KMS-11 (cell line): Measurements from ENCODE around the gene CRK.

Source experiments
- H2AFZ ChIP-seq: fragments of 200-600 bp; sonication (generic); 2 replicates; pipeline ENCODE4 v1.6.1; 2016; ENCODE audit warnings: antibody characterized with exemption, mixed run types, low read depth
- H3K27ac ChIP-seq: fragments of 200-600 bp; sonication (generic); 2 replicates; pipeline ENCODE4 v1.6.1; 2016; ENCODE audit warnings: mild to moderate bottlenecking, mixed run types
- H3K27me3 ChIP-seq: fragments of 200-600 bp; sonication (generic); 2 replicates; pipeline ENCODE4 v1.6.1; 2017; ENCODE audit warnings: mild to moderate bottlenecking, low read depth, mixed run types, moderate library complexity; ENCODE audit not compliant: insufficient read depth
- H3K36me3 ChIP-seq: fragments of 200-600 bp; sonication (generic); 2 replicates; pipeline ENCODE4 v1.6.1; 2017; ENCODE audit warnings: mild to moderate bottlenecking, mixed run types; ENCODE audit not compliant: insufficient read depth
- H3K4me1 ChIP-seq: fragments of 200-600 bp; sonication (generic); 2 replicates; pipeline ENCODE4 v1.6.1; 2016; ENCODE audit warnings: mild to moderate bottlenecking, low read depth, mixed run types; ENCODE audit not compliant: poor library complexity, severe bottlenecking
- H3K4me2 ChIP-seq: fragments of 200-600 bp; sonication (generic); 2 replicates; pipeline ENCODE4 v1.7.0; 2016; ENCODE audit warnings: mild to moderate bottlenecking, mixed run types
- H3K4me3 ChIP-seq: fragments of 200-600 bp; sonication (generic); IDR thresholded peaks from 2 replicates; pipeline ENCODE4 v1.6.1; 2017; ENCODE audit warnings: low read depth, low read length, mixed read lengths; ENCODE audit not compliant: insufficient read depth
- H3K79me2 ChIP-seq: fragments of 200-600 bp; sonication (generic); 2 replicates; pipeline ENCODE4 v1.6.1; 2016; ENCODE audit warnings: low read depth, mixed run types; ENCODE audit not compliant: insufficient read depth
- H3K9ac ChIP-seq: fragments of 200-600 bp; sonication (generic); 2 replicates; pipeline ENCODE4 v1.6.1; 2016; ENCODE audit warnings: mild to moderate bottlenecking, mixed run types
- H4K20me1 ChIP-seq: fragments of 200-600 bp; sonication (generic); 2 replicates; pipeline ENCODE4 v1.6.1; 2016; ENCODE audit warnings: mild to moderate bottlenecking, mixed run types; ENCODE audit not compliant: insufficient read depth
- CTCF ChIP-seq: fragments of 200-600 bp; sonication (generic); conservative IDR thresholded peaks from 2 replicates; pipeline ENCODE4 v1.6.1; 2017; ENCODE audit warnings: low read depth, mild to moderate bottlenecking, antibody characterized with exemption, low read length, moderate library complexity, mixed read lengths

Gene CRK

GRCh38 chr17:1377334-1377733 lies 78.7 kb downstream of the CRK start:
- peaks cover 100% of the 10 kb centered on the region for H3K79me2 ChIP-seq
- H4K20me1 ChIP-seq: peaks cover 70% of the 10 kb centered on the region
- peak overlapping the region; percentile 89 for H3K27ac ChIP-seq
- H3K36me3 ChIP-seq: no peaks in the 10 kb centered on the region; the same call in 1 of the 2 replicates
- no peaks in the 10 kb centered on the region for H3K27me3 ChIP-seq
- H3K4me2 ChIP-seq: peak overlapping the region; percentile 88
- H3K9ac ChIP-seq: peak overlapping the region; percentile 43; the same call in 1 of the 2 replicates
- no peak for TF ChIP-seq CTCF
- no peak overlapping the region for H2AFZ ChIP-seq
- H3K4me3 ChIP-seq: no peak overlapping the region
- peaks cover 97% of the 10 kb centered on the region for H3K4me1 ChIP-seq

- no peak overlapping the region for H3K4me3 ChIP-seq
- H4K20me1 ChIP-seq: peaks cover 73% of the 10 kb centered on the region
- peaks cover 100% of the 10 kb centered on the region for H3K4me1 ChIP-seq
- H3K36me3 ChIP-seq: no peaks in the 10 kb centered on the region; the same call in 1 of the 2 replicates
- H3K4me2 ChIP-seq: peak overlapping the region; percentile 88
- peaks cover 100% of the 10 kb centered on the region for H3K79me2 ChIP-seq
- no peak for TF ChIP-seq CTCF
- H3K27me3 ChIP-seq: no peaks in the 10 kb centered on the region
- H3K9ac ChIP-seq: peak overlapping the region; percentile 43; the same call in 1 of the 2 replicates
- no peak overlapping the region for H2AFZ ChIP-seq
- peak overlapping the region; percentile 89 for H3K27ac ChIP-seq
These were observed 80.0 kb downstream of the CRK start for GRCh38 chr17:1376061-1376460.

- TF ChIP-seq CTCF: no peak
- Histone ChIP-seq H2AFZ (no peak overlapping the region), H4K20me1 (peaks cover 73% of the 10 kb centered on the region), H3K4me1 (peaks cover 100% of the 10 kb centered on the region), H3K36me3 (no peaks in the 10 kb centered on the region; the same call in 1 of the 2 replicates), H3K4me2 (peak overlapping the region; percentile 88), H3K79me2 (peaks cover 100% of the 10 kb centered on the region), H3K27me3 (no peaks in the 10 kb centered on the region), H3K27ac (peak overlapping the region; percentile 89), H3K4me3 (no peak overlapping the region), H3K9ac (peak overlapping the region; percentile 43; the same call in 1 of the 2 replicates)
These were observed 80.4 kb downstream of the CRK start for GRCh38 chr17:1375615-1376014.

GRCh38 chr17:1374431-1375177 lies 81.4 kb downstream of the CRK start:
- Histone ChIP-seq H3K79me2 (peaks cover 100% of the 10 kb centered on the region), H3K27me3 (no peaks in the 10 kb centered on the region), H4K20me1 (peaks cover 75% of the 10 kb centered on the region), H3K36me3 (no peaks in the 10 kb centered on the region; the same call in 1 of the 2 replicates), H3K4me1 (peaks cover 96% of the 10 kb centered on the region), H3K4me3 (no peak overlapping the region), H2AFZ (no peak overlapping the region), H3K9ac (no peak overlapping the region), H3K27ac (peak overlapping the region; percentile 89), H3K4me2 (peak overlapping the region; percentile 88)
- no peak for TF ChIP-seq CTCF
